Type B pancreatic cell (in vitro differentiated cells): Measurements from ENCODE around the gene C1orf146. TPM values are rescaled to one million over a fixed set of nuclear protein-coding genes. Genes with fewer than 3 reads are reported as not detected.
"Not testable (repeated sequence)": the region's sequence is repeated elsewhere in the genome, so short reads cannot be mapped to it uniquely, and the experiment has no call there.

ENCODE experiments used
- DNase-seq: peaks from one replicate; pipeline ENCODE4 v3.0.0; 2021; ENCODE audit warnings: mixed read lengths; ENCODE audit not compliant: unreplicated experiment; ENCODE audit errors: extremely low spot score
- H3K27ac Mint-ChIP-seq: 2 replicates; pipeline ENCODE4 v1.8.0; 2021; ENCODE audit warnings: mild to moderate bottlenecking, mixed read lengths
- H3K27me3 Mint-ChIP-seq: 2 replicates; pipeline ENCODE4 v1.8.0; 2021; ENCODE audit warnings: mixed read lengths
- H3K36me3 Mint-ChIP-seq: 2 replicates; pipeline ENCODE4 v1.8.0; 2021; ENCODE audit warnings: mixed read lengths
- H3K4me1 Mint-ChIP-seq: one replicate; pipeline ENCODE4 v1.8.0; 2021; ENCODE audit warnings: mixed read lengths; ENCODE audit not compliant: unreplicated experiment
- H3K4me3 Mint-ChIP-seq: 2 replicates; pipeline ENCODE4 v1.8.0; 2021; ENCODE audit warnings: mild to moderate bottlenecking, mixed read lengths
- H3K9me3 Mint-ChIP-seq: 2 replicates; pipeline ENCODE4 v1.8.0; 2021; ENCODE audit warnings: mixed read lengths
- CTCF ChIP-seq: fragments of 200-600 bp; sonication (generic); conservative IDR thresholded peaks from 2 replicates; pipeline ENCODE4 v1.5.0; 2021; ENCODE audit warnings: antibody characterized with exemption, mild to moderate bottlenecking
- total RNA-seq: library from RNA; stranded (reverse); gene quantifications from 2 replicates; pipeline ENCODE4 v1.2.1, GENCODE V29; 2021; ENCODE audit warnings: low replicate concordance

Gene C1orf146
- total RNA-seq, 1 donor from 2014 or later = not detected

GRCh38 chr1:92273039-92273438 is 55.3 kb downstream of the C1orf146 start:
- H3K27me3 Mint-ChIP-seq = no peaks in the 10 kb centered on the region
- no peak for DNase-seq
- H3K4me1 Mint-ChIP-seq = no peaks in the 10 kb centered on the region
- peaks cover 42% of the 10 kb centered on the region for H3K36me3 Mint-ChIP-seq
- no peak overlapping the region for H3K27ac Mint-ChIP-seq
- no peak for TF ChIP-seq CTCF
- H3K4me3 Mint-ChIP-seq = no peak overlapping the region
- no peaks in the 10 kb centered on the region for H3K9me3 Mint-ChIP-seq

- Mint-ChIP-seq H3K36me3 (peaks cover 52% of the 10 kb centered on the region), H3K27me3 (no peaks in the 10 kb centered on the region), H3K4me3 (no peak overlapping the region), H3K9me3 (no peaks in the 10 kb centered on the region), H3K4me1 (no peaks in the 10 kb centered on the region), H3K27ac (no peak overlapping the region)
- no peak for TF ChIP-seq CTCF
- DNase-seq = no peak
These were observed 57.2 kb downstream of the C1orf146 start for GRCh38 chr1:92274939-92275338.

DNA sequence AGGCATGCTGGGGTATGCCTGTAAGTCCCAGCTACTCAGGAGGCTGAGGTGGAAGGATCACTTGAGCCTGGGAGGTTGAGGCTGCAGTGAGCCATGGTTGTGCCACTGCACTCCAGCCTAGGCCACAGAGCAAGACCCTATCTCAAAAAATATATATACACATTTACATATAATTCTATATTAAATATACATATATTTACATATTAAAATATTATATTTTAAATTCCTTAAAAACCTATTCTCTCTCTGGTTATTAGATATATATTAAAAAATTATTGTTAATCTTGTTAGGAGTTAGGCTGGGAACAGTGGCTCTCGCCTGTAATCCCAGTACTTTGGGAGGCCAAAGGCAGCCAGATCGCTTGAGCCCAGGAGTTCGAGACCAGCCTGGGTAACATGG is 58.4 kb downstream of the C1orf146 start:
- DNase-seq = no peak
- Mint-ChIP-seq H3K9me3 (no peaks in the 10 kb centered on the region), H3K27me3 (no peaks in the 10 kb centered on the region), H3K4me3 (no peak overlapping the region), H3K27ac (no peak overlapping the region), H3K4me1 (no peaks in the 10 kb centered on the region), H3K36me3 (peaks cover 57% of the 10 kb centered on the region)
- TF ChIP-seq CTCF = no peak

- DNase-seq = no peak
- Mint-ChIP-seq H3K4me3 (no peak overlapping the region), H3K4me1 (no peaks in the 10 kb centered on the region), H3K27me3 (no peaks in the 10 kb centered on the region), H3K36me3 (peaks cover 65% of the 10 kb centered on the region), H3K27ac (no peak overlapping the region), H3K9me3 (no peaks in the 10 kb centered on the region)
- TF ChIP-seq CTCF = no peak
These were observed 59.5 kb downstream of the C1orf146 start for GRCh38 chr1:92277105-92277723.

DNA sequence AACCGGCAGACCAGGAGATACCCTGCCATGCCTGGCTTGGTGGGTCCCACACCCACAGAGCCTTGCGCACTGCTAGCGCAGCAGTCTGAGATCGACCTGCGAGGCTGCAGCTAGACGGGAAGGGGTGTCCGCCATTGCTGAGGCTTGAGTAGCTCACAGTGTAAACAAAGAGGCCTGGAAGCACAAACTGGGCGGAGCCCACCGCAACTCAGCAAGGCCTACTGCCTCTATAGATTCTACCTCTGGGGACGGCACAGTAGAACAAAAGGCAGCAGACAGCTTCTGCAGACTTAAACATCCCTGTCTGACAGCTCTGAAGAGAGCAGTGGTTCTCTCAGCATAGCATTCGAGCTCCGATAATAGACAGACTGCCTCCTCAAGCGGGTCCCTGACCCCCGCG is 62.1 kb downstream of the C1orf146 start:
- H3K36me3 Mint-ChIP-seq = peaks cover 72% of the 10 kb centered on the region
- H3K9me3 Mint-ChIP-seq, DNase-seq, H3K4me1 Mint-ChIP-seq, H3K27ac Mint-ChIP-seq, H3K27me3 Mint-ChIP-seq, H3K4me3 Mint-ChIP-seq: not testable (repeated sequence)

- not testable (repeated sequence) for H3K27ac Mint-ChIP-seq, DNase-seq, H3K9me3 Mint-ChIP-seq, H3K27me3 Mint-ChIP-seq, H3K4me1 Mint-ChIP-seq, H3K4me3 Mint-ChIP-seq
- H3K36me3 Mint-ChIP-seq = peaks cover 71% of the 10 kb centered on the region
These were observed 63.7 kb downstream of the C1orf146 start for GRCh38 chr1:92281411-92281810.
